CD8-positive, alpha-beta memory T cell (primary cell): ENCODE results near the gene SLC9A9. TPM values are rescaled to one million over a fixed set of nuclear protein-coding genes. Genes with fewer than 3 reads are reported as not detected.

Experiments
- CTCF ChIA-PET: fragments of 350-600 bp; sonication (Branson Sonifier 250); formaldehyde crosslinking; loops from one replicate; lab custom pipeline; 2021; ENCODE audit warnings: antibody characterized with exemption; lab: Charles Lee
- POLR2A ChIA-PET: fragments of 350-600 bp; sonication (Branson Sonifier 250); formaldehyde crosslinking; loops from one replicate; lab custom pipeline; 2021; ENCODE audit warnings: antibody characterized with exemption; lab: Charles Lee
- DNase-seq, 5 donors: peaks; one replicate each; pipeline versions ENCODE4 v3.0.0 to v3.0.0-alpha.2; 2020 to 2022; ENCODE audit warnings: mixed read lengths in 1 of 5
- H3K27ac ChIP-seq: one replicate; pipeline ENCODE4 v1.7.0; 2013; ENCODE audit warnings: low read depth, mild to moderate bottlenecking, low read length, moderate library complexity
- H3K27me3 ChIP-seq: 2 replicates; pipeline ENCODE4 v1.7.0; 2013; ENCODE audit warnings: low read length, mild to moderate bottlenecking; ENCODE audit not compliant: insufficient read depth, poor library complexity, severe bottlenecking
- H3K36me3 ChIP-seq: 2 replicates; pipeline ENCODE4 v1.7.0; 2013; ENCODE audit warnings: mild to moderate bottlenecking, low read length, moderate library complexity; ENCODE audit not compliant: insufficient read depth
- H3K4me1 ChIP-seq: 2 replicates; pipeline ENCODE4 v1.7.0; 2013; ENCODE audit warnings: mild to moderate bottlenecking, low read length, moderate library complexity; ENCODE audit not compliant: insufficient read depth
- H3K4me3 ChIP-seq: 2 replicates; pipeline ENCODE4 v1.7.0; 2013; ENCODE audit warnings: mild to moderate bottlenecking, low read length
- H3K9me3 ChIP-seq: 2 replicates; pipeline ENCODE4 v1.7.0; 2013; ENCODE audit warnings: mild to moderate bottlenecking, low read length
- H3K27ac Mint-ChIP-seq, 8 donors: one replicate each; pipeline ENCODE4 v1.8.0; 2020 to 2021; ENCODE audit warnings: mixed read lengths in 8 of 8, mild to moderate bottlenecking in 6 of 8, inconsistent platforms in 3 of 8, moderate library complexity in 3 of 8
- H3K27me3 Mint-ChIP-seq, 2 donors: one replicate each; pipeline ENCODE4 v1.8.0; 2020 to 2021; ENCODE audit warnings: mixed read lengths in 2 of 2, mild to moderate bottlenecking in 1 of 2, moderate library complexity in 1 of 2
- H3K36me3 Mint-ChIP-seq, 3 donors: one replicate each; pipeline ENCODE4 v1.8.0; 2020 to 2021; ENCODE audit warnings: mixed read lengths in 3 of 3, inconsistent platforms in 1 of 3, mild to moderate bottlenecking in 1 of 3
- H3K4me1 Mint-ChIP-seq, 3 donors: one replicate each; pipeline ENCODE4 v1.8.0; 2020 to 2021; ENCODE audit warnings: mixed read lengths in 3 of 3, inconsistent platforms in 1 of 3, mild to moderate bottlenecking in 1 of 3
- H3K4me3 Mint-ChIP-seq, 7 donors: one replicate each; pipeline ENCODE4 v1.8.0; 2020 to 2021; ENCODE audit warnings: mixed read lengths in 7 of 7, mild to moderate bottlenecking in 6 of 7, moderate library complexity in 4 of 7, inconsistent platforms in 2 of 7
- H3K9me3 Mint-ChIP-seq, 5 donors: one replicate each; pipeline ENCODE4 v1.8.0; 2020 to 2022; ENCODE audit warnings: mixed read lengths in 5 of 5, mild to moderate bottlenecking in 3 of 5, moderate library complexity in 2 of 5, inconsistent platforms in 1 of 5
- polyA plus RNA-seq: library from polyadenylated mRNA; unstranded; fragments of 300-500 nt; fragmentation: Illumina TruSeq; gene quantifications from one replicate; pipeline ENCODE4 v1.2.3, GENCODE V29; 2021
- total RNA-seq, 2 experiments: library from RNA; stranded (reverse); gene quantifications; one replicate each; pipeline ENCODE4 v1.2.3, GENCODE V29; 2021

SLC9A9 gene
- total and polyA plus RNA-seq, 3 experiments from 2014 or later: 1.2 to 18.0 (median 2.2) TPM

GRCh38 chr3:143267989-143268388, 580.3 kb downstream of the SLC9A9 start:
- H3K27ac Mint-ChIP-seq: no peak overlapping the region
- CTCF ChIA-PET: no interaction called here
- H3K27me3 Mint-ChIP-seq: no peaks in the 10 kb centered on the region
- POLR2A ChIA-PET: no interaction called here
- H3K4me1 ChIP-seq: no peaks in the 10 kb centered on the region
- H3K36me3 Mint-ChIP-seq: peaks cover 0 to 17% (median 11%) of the 10 kb centered on the region in 3 donors
- no peaks in the 10 kb centered on the region for H3K9me3 Mint-ChIP-seq
- H3K4me1 Mint-ChIP-seq: peaks cover 2 to 5% (median 3%) of the 10 kb centered on the region in 3 donors
- no peak overlapping the region for H3K4me3 Mint-ChIP-seq
- H3K36me3 ChIP-seq: no peaks in the 10 kb centered on the region
- no peak overlapping the region for H3K27ac ChIP-seq
- H3K9me3 ChIP-seq: no peaks in the 10 kb centered on the region
- no peak for DNase-seq
- H3K4me3 ChIP-seq: no peak overlapping the region
- H3K27me3 ChIP-seq: no peaks in the 10 kb centered on the region

GRCh38 chr3:143266927-143267326, 581.3 kb downstream of the SLC9A9 start:
- no peaks in the 10 kb centered on the region for H3K27me3 Mint-ChIP-seq
- Histone ChIP-seq H3K4me1 (no peaks in the 10 kb centered on the region), H3K27me3 (no peaks in the 10 kb centered on the region), H3K4me3 (no peak overlapping the region), H3K27ac (no peak overlapping the region), H3K9me3 (no peaks in the 10 kb centered on the region), H3K36me3 (no peaks in the 10 kb centered on the region)
- peak overlapping the region in 1 of 8 donors; percentile 39 for H3K27ac Mint-ChIP-seq
- CTCF ChIA-PET: no interaction called here
- H3K4me1 Mint-ChIP-seq: peaks cover 2 to 5% (median 3%) of the 10 kb centered on the region in 3 donors
- H3K36me3 Mint-ChIP-seq: peaks cover 0 to 17% (median 11%) of the 10 kb centered on the region in 3 donors
- DNase-seq: no peak
- H3K4me3 Mint-ChIP-seq: no peak overlapping the region
- POLR2A ChIA-PET: no interaction called here
- no peaks in the 10 kb centered on the region for H3K9me3 Mint-ChIP-seq

GRCh38 chr3:143266511-143266910, 581.8 kb downstream of the SLC9A9 start:
- DNase-seq: no peak
- CTCF ChIA-PET: no interaction called here
- Mint-ChIP-seq H3K9me3 (no peaks in the 10 kb centered on the region), H3K4me1 (peaks cover 2 to 5% (median 3%) of the 10 kb centered on the region in 3 donors), H3K36me3 (peaks cover 0 to 17% (median 11%) of the 10 kb centered on the region in 3 donors), H3K27ac (peak overlapping the region in 1 of 8 donors; percentile 39), H3K27me3 (no peaks in the 10 kb centered on the region), H3K4me3 (no peak overlapping the region)
- no peaks in the 10 kb centered on the region for H3K27me3 ChIP-seq
- no peaks in the 10 kb centered on the region for H3K36me3 ChIP-seq
- no peaks in the 10 kb centered on the region for H3K9me3 ChIP-seq
- no peaks in the 10 kb centered on the region for H3K4me1 ChIP-seq
- no peak overlapping the region for H3K4me3 ChIP-seq
- H3K27ac ChIP-seq: no peak overlapping the region
- POLR2A ChIA-PET: no interaction called here

- peaks cover 0 to 17% (median 11%) of the 10 kb centered on the region in 3 donors for H3K36me3 Mint-ChIP-seq
- H3K4me1 ChIP-seq: no peaks in the 10 kb centered on the region
- ChIA-PET CTCF (interaction anchor here (0.9 kb wide), 1 partner anchor 11 kb away, joined by 3 read pairs; no protein-coding TSS in a partner anchor), POLR2A (no interaction called here)
- no peak overlapping the region for H3K4me3 Mint-ChIP-seq
- H3K27me3 Mint-ChIP-seq: no peaks in the 10 kb centered on the region
- peaks cover 2 to 5% (median 3%) of the 10 kb centered on the region in 3 donors for H3K4me1 Mint-ChIP-seq
- H3K36me3 ChIP-seq: no peaks in the 10 kb centered on the region
- H3K9me3 Mint-ChIP-seq: no peaks in the 10 kb centered on the region
- H3K27me3 ChIP-seq: no peaks in the 10 kb centered on the region
- no peak overlapping the region for H3K27ac ChIP-seq
- no peaks in the 10 kb centered on the region for H3K9me3 ChIP-seq
- DNase-seq: no peak
- peak overlapping the region in 1 of 8 donors; percentile 8 for H3K27ac Mint-ChIP-seq
- no peak overlapping the region for H3K4me3 ChIP-seq
These were observed 582.7 kb downstream of the SLC9A9 start for GRCh38 chr3:143265501-143266070.

GRCh38 chr3:143263852-143264513, 584.3 kb downstream of the SLC9A9 start:
- Histone ChIP-seq H3K9me3 (no peaks in the 10 kb centered on the region), H3K4me1 (no peaks in the 10 kb centered on the region), H3K4me3 (no peak overlapping the region), H3K27me3 (no peaks in the 10 kb centered on the region), H3K27ac (no peak overlapping the region), H3K36me3 (no peaks in the 10 kb centered on the region)
- no peak for DNase-seq
- H3K9me3 Mint-ChIP-seq: no peaks in the 10 kb centered on the region
- peaks cover 2 to 5% (median 3%) of the 10 kb centered on the region in 3 donors for H3K4me1 Mint-ChIP-seq
- no peaks in the 10 kb centered on the region for H3K27me3 Mint-ChIP-seq
- CTCF ChIA-PET: no interaction called here
- no peak overlapping the region for H3K4me3 Mint-ChIP-seq
- POLR2A ChIA-PET: no interaction called here
- peaks cover 0 to 15% (median 11%) of the 10 kb centered on the region in 3 donors for H3K36me3 Mint-ChIP-seq
- H3K27ac Mint-ChIP-seq: no peak overlapping the region

- H3K27me3 Mint-ChIP-seq: no peaks in the 10 kb centered on the region
- Histone ChIP-seq H3K4me3 (no peak overlapping the region), H3K9me3 (no peaks in the 10 kb centered on the region), H3K4me1 (no peaks in the 10 kb centered on the region), H3K36me3 (no peaks in the 10 kb centered on the region), H3K27me3 (no peaks in the 10 kb centered on the region), H3K27ac (no peak overlapping the region)
- CTCF ChIA-PET: no interaction called here
- no peak overlapping the region for H3K4me3 Mint-ChIP-seq
- DNase-seq: no peak
- peaks cover 0 to 11% (median 9%) of the 10 kb centered on the region in 3 donors for H3K36me3 Mint-ChIP-seq
- peaks cover 0 to 1% (median under 1%) of the 10 kb centered on the region in 3 donors for H3K4me1 Mint-ChIP-seq
- peak overlapping the region in 1 of 8 donors; percentile 61 for H3K27ac Mint-ChIP-seq
- no peaks in the 10 kb centered on the region for H3K9me3 Mint-ChIP-seq
- POLR2A ChIA-PET: no interaction called here
These were observed 586.4 kb downstream of the SLC9A9 start for GRCh38 chr3:143261848-143262247.

GRCh38 chr3:143258692-143259091, 589.6 kb downstream of the SLC9A9 start:
- H3K27me3 Mint-ChIP-seq: no peaks in the 10 kb centered on the region
- no peaks in the 10 kb centered on the region for H3K36me3 ChIP-seq
- H3K4me1 ChIP-seq: no peaks in the 10 kb centered on the region
- no peak overlapping the region for H3K4me3 Mint-ChIP-seq
- ChIA-PET POLR2A (no interaction called here), CTCF (no interaction called here)
- no peak overlapping the region for H3K4me3 ChIP-seq
- no peaks in the 10 kb centered on the region for H3K9me3 Mint-ChIP-seq
- H3K9me3 ChIP-seq: no peaks in the 10 kb centered on the region
- no peak overlapping the region for H3K27ac ChIP-seq
- no peaks in the 10 kb centered on the region for H3K36me3 Mint-ChIP-seq
- no peak overlapping the region for H3K27ac Mint-ChIP-seq
- DNase-seq: no peak
- H3K27me3 ChIP-seq: no peaks in the 10 kb centered on the region
- no peaks in the 10 kb centered on the region for H3K4me1 Mint-ChIP-seq

GRCh38 chr3:143256416-143256815, 591.9 kb downstream of the SLC9A9 start:
- Mint-ChIP-seq H3K9me3 (no peaks in the 10 kb centered on the region), H3K4me3 (no peak overlapping the region), H3K27me3 (no peaks in the 10 kb centered on the region), H3K4me1 (no peaks in the 10 kb centered on the region), H3K27ac (no peak overlapping the region), H3K36me3 (no peaks in the 10 kb centered on the region)
- Histone ChIP-seq H3K4me3 (no peak overlapping the region), H3K4me1 (no peaks in the 10 kb centered on the region), H3K36me3 (no peaks in the 10 kb centered on the region), H3K27me3 (no peaks in the 10 kb centered on the region), H3K9me3 (no peaks in the 10 kb centered on the region), H3K27ac (no peak overlapping the region)
- POLR2A ChIA-PET: no interaction called here
- DNase-seq: no peak
- CTCF ChIA-PET: no interaction called here
